ENCODE data around the gene GSG1L.

- no peak for TF ChIP-seq EZH2phosphoT487 (IDR thresholded peaks at IDR 0.05; ENCODE audit: low read depth, severe bottlenecking, unreplicated experiment)
- TF ChIP-seq CTCF (IDR thresholded peaks at IDR 0.05; ENCODE audit: poor library complexity), result no peak
- no peak for TF ChIP-seq EZH2 (IDR thresholded peaks at IDR 0.05; ENCODE audit: borderline replicate concordance)
Measured at GRCh38 chr16:27764869-27765675, 298.4 kb downstream of the GSG1L start.
